Right atrium auricular region (tissue), 2 donors: ENCODE measurements around the gene TMPRSS2. TPM values are rescaled to one million over a fixed set of nuclear protein-coding genes. Genes with fewer than 3 reads are reported as not detected.

ENCODE experiments used
- DNase-seq: peaks from one replicate; pipeline ENCODE4 v3.0.0-alpha.2; 2019; ENCODE audit warnings: low spot score
- H3K27ac ChIP-seq, 2 donors: fragments of 200-600 bp; sonication (generic); 1 replicate in 1 of 2; 2 replicates in 1 of 2; pipeline ENCODE4 v1.5.1; 2016 to 2019
- H3K27me3 ChIP-seq, 2 donors: fragments of 200-600 bp; sonication (generic); one replicate each; pipeline versions ENCODE4 v1.5.1 to v1.6.0; 2017 to 2019
- H3K36me3 ChIP-seq: fragments of 200-600 bp; sonication (generic); one replicate; pipeline ENCODE4 v1.5.1; 2016
- H3K4me1 ChIP-seq, 2 donors: fragments of 200-600 bp; sonication (generic); one replicate each; pipeline versions ENCODE4 v1.5.1 to v1.6.0; 2017 to 2019
- H3K4me3 ChIP-seq, 2 donors: fragments of 200-600 bp; sonication (generic); 1 replicate in 1 of 2; 2 replicates in 1 of 2; pipeline ENCODE4 v1.5.1; 2017 to 2019; ENCODE audit warnings: mild to moderate bottlenecking in 1 of 2, moderate library complexity in 1 of 2
- H3K9me3 ChIP-seq, 2 donors: fragments of 200-600 bp; sonication (generic); one replicate each; pipeline ENCODE4 v1.5.1; 2019
- total RNA-seq, 2 donors: library from RNA; depleted of rRNA; stranded (reverse); fragments of >200 nt; gene quantifications; one replicate each; pipeline ENCODE4 v1.1.0, GENCODE V29; 2016
- TF ChIP-seq, protein P1 (sequence below), 2 donors: fragments of 200-600 bp; sonication (generic); IDR thresholded peaks; one replicate each; pipeline ENCODE4 v1.5.1; 2019; ENCODE audit warnings: antibody characterized with exemption in 2 of 2

The TMPRSS2 gene
- total RNA-seq, 2 donors from 2014 or later, result not detected

- no peak overlapping the region for H3K4me3 ChIP-seq
- H3K27ac ChIP-seq, result no peak overlapping the region
- no peaks in the 10 kb centered on the region for H3K4me1 ChIP-seq
- TF ChIP-seq, protein P1, sequence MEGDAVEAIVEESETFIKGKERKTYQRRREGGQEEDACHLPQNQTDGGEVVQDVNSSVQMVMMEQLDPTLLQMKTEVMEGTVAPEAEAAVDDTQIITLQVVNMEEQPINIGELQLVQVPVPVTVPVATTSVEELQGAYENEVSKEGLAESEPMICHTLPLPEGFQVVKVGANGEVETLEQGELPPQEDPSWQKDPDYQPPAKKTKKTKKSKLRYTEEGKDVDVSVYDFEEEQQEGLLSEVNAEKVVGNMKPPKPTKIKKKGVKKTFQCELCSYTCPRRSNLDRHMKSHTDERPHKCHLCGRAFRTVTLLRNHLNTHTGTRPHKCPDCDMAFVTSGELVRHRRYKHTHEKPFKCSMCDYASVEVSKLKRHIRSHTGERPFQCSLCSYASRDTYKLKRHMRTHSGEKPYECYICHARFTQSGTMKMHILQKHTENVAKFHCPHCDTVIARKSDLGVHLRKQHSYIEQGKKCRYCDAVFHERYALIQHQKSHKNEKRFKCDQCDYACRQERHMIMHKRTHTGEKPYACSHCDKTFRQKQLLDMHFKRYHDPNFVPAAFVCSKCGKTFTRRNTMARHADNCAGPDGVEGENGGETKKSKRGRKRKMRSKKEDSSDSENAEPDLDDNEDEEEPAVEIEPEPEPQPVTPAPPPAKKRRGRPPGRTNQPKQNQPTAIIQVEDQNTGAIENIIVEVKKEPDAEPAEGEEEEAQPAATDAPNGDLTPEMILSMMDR (IDR thresholded peaks at IDR 0.05), result no peak
- no peaks in the 10 kb centered on the region for H3K36me3 ChIP-seq
- no peak for DNase-seq
- no peaks in the 10 kb centered on the region for H3K9me3 ChIP-seq
- H3K27me3 ChIP-seq, result no peaks in the 10 kb centered on the region
Measured at GRCh38 chr21:41497788-41498187, 10.2 kb downstream of the TMPRSS2 start.

DNA sequence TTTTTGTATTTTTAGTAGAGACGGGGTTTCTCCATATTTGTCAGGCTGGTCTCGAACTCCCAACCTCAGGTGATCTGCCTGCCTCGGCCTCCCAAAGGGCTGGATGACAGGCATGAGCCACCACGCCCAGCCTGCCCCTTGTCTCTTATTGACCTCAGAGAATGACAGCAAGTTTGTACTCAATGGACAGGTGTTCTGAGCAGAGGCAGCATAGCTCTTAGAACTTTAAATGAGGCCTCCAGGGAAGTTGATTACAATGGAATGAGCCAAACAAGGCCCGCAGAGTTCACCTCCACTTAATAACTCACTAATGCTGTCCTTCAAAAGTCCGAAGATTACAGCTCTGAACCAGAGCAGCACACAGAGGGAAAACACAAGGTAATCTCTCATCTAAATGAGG is 10.9 kb downstream of the TMPRSS2 start:
- Histone ChIP-seq H3K27ac (no peak overlapping the region), H3K4me1 (no peaks in the 10 kb centered on the region), H3K9me3 (no peaks in the 10 kb centered on the region), H3K27me3 (no peaks in the 10 kb centered on the region), H3K4me3 (no peak overlapping the region), H3K36me3 (no peaks in the 10 kb centered on the region)
- no peak for DNase-seq
- TF ChIP-seq, protein P1 (IDR thresholded peaks at IDR 0.05), result no peak

- Histone ChIP-seq H3K4me3 (no peak overlapping the region), H3K9me3 (no peaks in the 10 kb centered on the region), H3K36me3 (no peaks in the 10 kb centered on the region), H3K27ac (no peak overlapping the region), H3K4me1 (no peaks in the 10 kb centered on the region), H3K27me3 (no peaks in the 10 kb centered on the region)
- TF ChIP-seq, protein P1 (IDR thresholded peaks at IDR 0.05), result no peak
- no peak for DNase-seq
Measured at GRCh38 chr21:41494242-41494641, 13.7 kb downstream of the TMPRSS2 start.

DNA sequence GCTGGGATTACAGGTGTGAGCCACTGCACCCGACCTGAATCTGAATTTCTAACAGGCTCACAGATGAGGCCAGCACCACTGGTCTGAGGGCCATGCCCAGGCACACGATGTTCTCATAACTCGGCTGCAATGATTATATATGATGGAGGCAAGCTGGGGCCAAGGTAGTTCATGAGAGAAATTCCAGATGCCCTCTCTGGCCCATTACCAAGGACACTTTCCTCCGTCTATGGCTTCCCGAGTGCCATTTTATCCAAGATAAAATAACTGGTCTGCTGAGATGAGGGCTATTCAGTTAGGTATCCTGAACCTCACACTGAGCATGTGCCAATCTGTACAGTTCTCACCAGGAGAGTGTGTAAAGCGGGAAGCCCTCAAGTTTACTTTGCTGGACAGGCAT is 16.5 kb downstream of the TMPRSS2 start:
- Histone ChIP-seq H3K27ac (no peak overlapping the region), H3K36me3 (no peaks in the 10 kb centered on the region), H3K27me3 (no peaks in the 10 kb centered on the region), H3K4me3 (no peak overlapping the region), H3K9me3 (no peaks in the 10 kb centered on the region), H3K4me1 (no peaks in the 10 kb centered on the region)
- TF ChIP-seq, protein P1 (IDR thresholded peaks at IDR 0.05), result no peak
- DNase-seq, result no peak

- Histone ChIP-seq H3K4me1 (no peaks in the 10 kb centered on the region), H3K27ac (no peak overlapping the region), H3K4me3 (no peak overlapping the region), H3K36me3 (no peaks in the 10 kb centered on the region), H3K9me3 (no peaks in the 10 kb centered on the region), H3K27me3 (no peaks in the 10 kb centered on the region)
- TF ChIP-seq, protein P1 (IDR thresholded peaks at IDR 0.05), result no peak
- DNase-seq, result no peak
Measured at GRCh38 chr21:41490330-41490729, 17.6 kb downstream of the TMPRSS2 start.

- no peak overlapping the region for H3K27ac ChIP-seq
- H3K4me3 ChIP-seq, result no peak overlapping the region
- H3K27me3 ChIP-seq, result no peaks in the 10 kb centered on the region
- H3K9me3 ChIP-seq, result no peaks in the 10 kb centered on the region
- H3K36me3 ChIP-seq, result no peaks in the 10 kb centered on the region
- H3K4me1 ChIP-seq, result no peaks in the 10 kb centered on the region
- TF ChIP-seq, protein P1 (IDR thresholded peaks at IDR 0.05), result no peak
- no peak for DNase-seq
Measured at GRCh38 chr21:41489329-41489728, 18.6 kb downstream of the TMPRSS2 start.
